A549 (cell line): ENCODE data around the gene CLSTN2. TPM values are rescaled to one million over a fixed set of nuclear protein-coding genes. Genes with fewer than 3 reads are reported as not detected.
A peak's percentile ranks its signal among the peaks of the same experiment; 100 is the strongest.

Experiments used
- ATAC-seq, 2 experiments: fragments of 200-7000 bp in 1 of 2; fragments of >200 bp in 1 of 2; cut with Nextera tagmentation in 1 of 2; cut with Tn5 transposase in 1 of 2; 3 replicates each; pipeline versions ENCODE4 v1.8.0 to v1.9.1; 2018 to 2020; ENCODE audit warnings: mild to moderate bottlenecking in 1 of 2, moderate library complexity in 1 of 2
- CTCF ChIA-PET: fragments of 300-600 bp; sonication (Branson Sonifier 250); formaldehyde crosslinking; extraction: SDS; loops from one replicate; lab custom pipeline; 2021; ENCODE audit warnings: antibody characterized with exemption, inconsistent platforms; lab: Yijun Ruan, JAX
- POLR2A ChIA-PET: fragments of 350-600 bp; formaldehyde crosslinking; extraction: SDS; loops from one replicate; lab custom pipeline; 2021; ENCODE audit warnings: antibody characterized with exemption, inconsistent platforms; lab: Yijun Ruan, JAX
- DNase-seq, 2 experiments: peaks; one replicate each; pipeline versions ENCODE4 v3.0.0 to v3.0.0-alpha.2; 2011 to 2016; ENCODE audit warnings: low read depth in 1 of 2, low spot score in 1 of 2
- FAIRE-seq: peaks from 2 replicates; lab custom pipeline; 2011; peaks lifted over from hg19 to GRCh38; lab: Jason Lieb, UNC
- H3K27ac ChIP-seq, 2 experiments: fragments of >200 bp; sonication (Bioruptor Twin); formaldehyde crosslinking; 3 replicates each; pipeline ENCODE4 v1.5.1; 2016 to 2017
- H3K4me1 ChIP-seq: fragments of >200 bp; sonication (Bioruptor Twin); formaldehyde crosslinking; 3 replicates; pipeline ENCODE4 v1.6.1; 2016
- H3K4me2 ChIP-seq: fragments of >200 bp; sonication (Bioruptor Twin); formaldehyde crosslinking; 3 replicates; pipeline ENCODE4 v1.6.1; 2016
- H3K4me3 ChIP-seq: fragments of >200 bp; sonication (Bioruptor Twin); formaldehyde crosslinking; 3 replicates; pipeline ENCODE4 v1.5.1; 2016
- H3K9me3 ChIP-seq: fragments of >200 bp; sonication (Bioruptor Twin); formaldehyde crosslinking; 3 replicates; pipeline ENCODE4 v1.6.1; 2016
- CBX8 ChIP-seq: fragments of 200-600 bp; sonication (generic); IDR thresholded peaks from 2 replicates; pipeline ENCODE4 v1.6.1; 2016
- CEBPB ChIP-seq, 2 experiments: fragments of >200 bp in 1 of 2; sonication (Bioruptor Twin) in 1 of 2; formaldehyde crosslinking in 1 of 2; IDR thresholded peaks; 2 replicates each; pipeline ENCODE4 v1.6.1; 2012 to 2016
- EHF ChIP-seq: fragments of 250-450 bp; sonication (Bioruptor Pico); IDR thresholded peaks from 2 replicates; pipeline ENCODE4 v1.5.0; 2020; ENCODE audit warnings: mild to moderate bottlenecking
- ESRRA ChIP-seq: fragments of 150-350 bp; IDR thresholded peaks from 2 replicates; pipeline ENCODE4 v1.6.1; 2014; ENCODE audit warnings: mild to moderate bottlenecking, low read length, borderline replicate concordance
- FOSB ChIP-seq: fragments of 250-450 bp; sonication (Bioruptor Pico); IDR thresholded peaks from 2 replicates; pipeline ENCODE4 v1.5.0; 2020; ENCODE audit warnings: mild to moderate bottlenecking, moderate library complexity
- HOXB5 ChIP-seq: fragments of 250-450 bp; sonication (Bioruptor Pico); IDR thresholded peaks from 2 replicates; pipeline ENCODE4 v1.5.0; 2020; ENCODE audit warnings: mild to moderate bottlenecking, moderate library complexity
- KDM1A ChIP-seq: fragments of 200-600 bp; sonication (generic); IDR thresholded peaks from 2 replicates; pipeline ENCODE4 v1.6.1; 2016; ENCODE audit warnings: low read depth, mild to moderate bottlenecking
- MAZ ChIP-seq: fragments of 150-350 bp; IDR thresholded peaks from 2 replicates; pipeline ENCODE4 v1.6.1; 2014; ENCODE audit warnings: antibody characterized with exemption, low read depth, low read length, borderline replicate concordance
- PHF8 ChIP-seq: fragments of 200-600 bp; sonication (generic); IDR thresholded peaks from 2 replicates; pipeline ENCODE4 v1.6.1; 2016; ENCODE audit warnings: low read depth, mild to moderate bottlenecking, antibody characterized with exemption, moderate library complexity, borderline replicate concordance
- POLR2A ChIP-seq: IDR thresholded peaks from 2 replicates; pipeline ENCODE4 v1.6.1; 2012; ENCODE audit warnings: mild to moderate bottlenecking, low read length
- RARB ChIP-seq: fragments of 250-450 bp; sonication (Bioruptor Pico); IDR thresholded peaks from 2 replicates; pipeline ENCODE4 v1.8.0; 2021; ENCODE audit warnings: mild to moderate bottlenecking, moderate library complexity
- RFX5 ChIP-seq: fragments of 450-650 bp; IDR thresholded peaks from 2 replicates; pipeline ENCODE4 v1.7.1; 2014; ENCODE audit warnings: antibody characterized with exemption, mild to moderate bottlenecking, moderate library complexity
- TP53 ChIP-seq: fragments of 250-450 bp; sonication (Bioruptor Pico); IDR thresholded peaks from 2 replicates; pipeline ENCODE4 v1.5.0; 2021; ENCODE audit warnings: mild to moderate bottlenecking, moderate library complexity
- WGBS: methylation state at CpG from one replicate; pipeline ENCODE4 v1.1.6; 2017; ENCODE audit errors: missing lambda C conversion rate; 5-methylcytosine and 5-hydroxymethylcytosine counted together
- polyA plus RNA-seq, 4 experiments: library from polyadenylated mRNA; depleted of rRNA in 3 of 4; stranded (reverse); fragments of >200 nt; fragmentation: RNase III in 1 of 4; extraction: RNeasy Plus Mini Kit Qiagen cat#74134 plus additional on column Dnase treatment in 1 of 4; gene quantifications; 2 replicates in 3 of 4; 3 replicates in 1 of 4; pipeline ENCODE4 v1.2.3, GENCODE V29; 2011 to 2017
- TF ChIP-seq, protein P1 (sequence below): IDR thresholded peaks from 2 replicates; pipeline ENCODE4 v1.6.1; 2012
- TF ChIP-seq, protein P2 (sequence below): IDR thresholded peaks from 2 replicates; pipeline ENCODE4 v1.6.1; 2012
- TF ChIP-seq, protein P3 (sequence below): fragments of 150-350 bp; IDR thresholded peaks from 2 replicates; pipeline ENCODE4 v1.6.1; 2014; ENCODE audit warnings: low read depth, mild to moderate bottlenecking, low read length
- TF ChIP-seq, protein P4 (sequence below): fragments of 450-650 bp; IDR thresholded peaks from 2 replicates; pipeline ENCODE4 v1.6.1; 2014; ENCODE audit warnings: antibody characterized with exemption
- TF ChIP-seq, protein P5 (sequence below): fragments of 200-600 bp; sonication (generic); IDR thresholded peaks from 2 replicates; pipeline ENCODE4 v1.6.1; 2016; ENCODE audit warnings: antibody characterized with exemption, mild to moderate bottlenecking, moderate library complexity

The CLSTN2 gene
- polyA plus RNA-seq, 2 of the 4 experiments (the other 2 are of a cell fraction): 0.03 to 0.04 TPM

DNA sequence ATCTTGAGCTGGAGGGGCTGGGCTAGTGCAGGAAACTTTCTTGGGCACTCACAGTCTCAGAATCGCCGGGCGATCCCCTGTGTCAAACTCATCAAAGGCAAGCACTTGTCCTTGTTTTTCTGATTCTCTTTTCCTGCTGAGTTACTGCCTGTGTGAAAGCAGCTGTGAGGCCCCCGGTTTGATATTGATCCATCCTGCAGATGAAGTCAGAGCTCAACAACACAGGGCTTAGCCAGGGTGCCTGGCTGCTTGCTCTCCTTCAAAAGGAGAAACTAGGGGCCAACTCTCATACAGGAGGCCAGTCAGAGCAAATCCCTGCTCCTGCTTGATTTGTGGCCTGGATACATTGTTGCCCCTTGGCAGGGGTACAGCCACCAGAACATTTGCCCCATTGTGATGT is 22.9 kb downstream of the CLSTN2 start:
- Histone ChIP-seq H3K4me2 (no peak overlapping the region), H3K9me3 (no peaks in the 10 kb centered on the region), H3K4me3 (no peak overlapping the region), H3K4me1 (no peaks in the 10 kb centered on the region), H3K27ac (no peak overlapping the region)
- TF ChIP-seq, protein P1, sequence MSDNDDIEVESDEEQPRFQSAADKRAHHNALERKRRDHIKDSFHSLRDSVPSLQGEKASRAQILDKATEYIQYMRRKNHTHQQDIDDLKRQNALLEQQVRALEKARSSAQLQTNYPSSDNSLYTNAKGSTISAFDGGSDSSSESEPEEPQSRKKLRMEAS: no peak
- no peak for TF ChIP-seq KDM1A
- no peak for TF ChIP-seq HOXB5
- TF ChIP-seq, protein P2, sequence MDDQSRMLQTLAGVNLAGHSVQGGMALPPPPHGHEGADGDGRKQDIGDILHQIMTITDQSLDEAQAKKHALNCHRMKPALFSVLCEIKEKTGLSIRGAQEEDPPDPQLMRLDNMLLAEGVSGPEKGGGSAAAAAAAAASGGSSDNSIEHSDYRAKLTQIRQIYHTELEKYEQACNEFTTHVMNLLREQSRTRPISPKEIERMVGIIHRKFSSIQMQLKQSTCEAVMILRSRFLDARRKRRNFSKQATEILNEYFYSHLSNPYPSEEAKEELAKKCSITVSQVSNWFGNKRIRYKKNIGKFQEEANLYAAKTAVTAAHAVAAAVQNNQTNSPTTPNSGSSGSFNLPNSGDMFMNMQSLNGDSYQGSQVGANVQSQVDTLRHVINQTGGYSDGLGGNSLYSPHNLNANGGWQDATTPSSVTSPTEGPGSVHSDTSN: no peak
- no peak for TF ChIP-seq FOSB (CRISPR knock-in tag)
- TF ChIP-seq RFX5: no peak
- TF ChIP-seq CEBPB (IDR thresholded peaks at IDR 0.05): no peak
- POLR2A ChIA-PET: no interaction called here
- ATAC-seq: no peak
- no peak for FAIRE-seq
- no peak for DNase-seq
- 0% methylated on average over 4 of the region's 4 CpGs for WGBS
- CTCF ChIA-PET: interaction anchor here (1.2 kb wide), 1 partner anchor 25 kb away, joined by 3 read pairs; no protein-coding TSS in a partner anchor

DNA sequence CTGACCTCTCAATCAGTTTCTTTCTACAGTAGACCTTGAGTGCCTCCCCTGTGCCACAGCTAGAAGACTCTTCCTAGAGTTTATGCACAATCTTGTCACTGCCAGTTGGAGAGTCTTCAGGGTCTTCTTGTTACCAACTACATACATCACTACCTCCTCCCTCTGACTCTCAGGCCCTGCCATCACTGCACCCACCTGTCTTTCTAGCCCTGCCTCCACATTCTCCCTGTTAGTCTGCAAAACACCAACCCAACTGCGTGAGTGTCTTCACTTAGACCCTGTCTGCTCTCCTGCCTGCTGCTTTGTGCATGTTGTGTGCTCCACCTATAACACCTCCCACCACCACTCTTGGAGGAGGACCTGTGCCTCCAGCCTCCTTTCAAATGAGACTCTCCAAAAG is 34.4 kb downstream of the CLSTN2 start:
- DNase-seq (no peak), ATAC-seq (no peak)
- no peaks in the 10 kb centered on the region for H3K9me3 ChIP-seq
- ChIA-PET POLR2A (no interaction called here), CTCF (no interaction called here)
- no peaks in the 10 kb centered on the region for H3K4me1 ChIP-seq
- no peak overlapping the region for H3K4me3 ChIP-seq
- H3K27ac ChIP-seq: no peak overlapping the region
- TF ChIP-seq KDM1A (no peak), EHF (CRISPR knock-in tag) (no peak), ESRRA (no peak)
- TF ChIP-seq, protein P3, sequence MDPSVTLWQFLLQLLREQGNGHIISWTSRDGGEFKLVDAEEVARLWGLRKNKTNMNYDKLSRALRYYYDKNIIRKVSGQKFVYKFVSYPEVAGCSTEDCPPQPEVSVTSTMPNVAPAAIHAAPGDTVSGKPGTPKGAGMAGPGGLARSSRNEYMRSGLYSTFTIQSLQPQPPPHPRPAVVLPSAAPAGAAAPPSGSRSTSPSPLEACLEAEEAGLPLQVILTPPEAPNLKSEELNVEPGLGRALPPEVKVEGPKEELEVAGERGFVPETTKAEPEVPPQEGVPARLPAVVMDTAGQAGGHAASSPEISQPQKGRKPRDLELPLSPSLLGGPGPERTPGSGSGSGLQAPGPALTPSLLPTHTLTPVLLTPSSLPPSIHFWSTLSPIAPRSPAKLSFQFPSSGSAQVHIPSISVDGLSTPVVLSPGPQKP: no peak
- TF ChIP-seq, protein P4, sequence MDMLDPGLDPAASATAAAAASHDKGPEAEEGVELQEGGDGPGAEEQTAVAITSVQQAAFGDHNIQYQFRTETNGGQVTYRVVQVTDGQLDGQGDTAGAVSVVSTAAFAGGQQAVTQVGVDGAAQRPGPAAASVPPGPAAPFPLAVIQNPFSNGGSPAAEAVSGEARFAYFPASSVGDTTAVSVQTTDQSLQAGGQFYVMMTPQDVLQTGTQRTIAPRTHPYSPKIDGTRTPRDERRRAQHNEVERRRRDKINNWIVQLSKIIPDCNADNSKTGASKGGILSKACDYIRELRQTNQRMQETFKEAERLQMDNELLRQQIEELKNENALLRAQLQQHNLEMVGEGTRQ: no peak
- TF ChIP-seq, protein P2: no peak
- TF ChIP-seq, all 56 proteins: peak for 0
- H3K4me2 ChIP-seq: no peak overlapping the region
- FAIRE-seq: no peak
- 0% methylated on average over 1 of the region's 1 CpG for WGBS

DNA sequence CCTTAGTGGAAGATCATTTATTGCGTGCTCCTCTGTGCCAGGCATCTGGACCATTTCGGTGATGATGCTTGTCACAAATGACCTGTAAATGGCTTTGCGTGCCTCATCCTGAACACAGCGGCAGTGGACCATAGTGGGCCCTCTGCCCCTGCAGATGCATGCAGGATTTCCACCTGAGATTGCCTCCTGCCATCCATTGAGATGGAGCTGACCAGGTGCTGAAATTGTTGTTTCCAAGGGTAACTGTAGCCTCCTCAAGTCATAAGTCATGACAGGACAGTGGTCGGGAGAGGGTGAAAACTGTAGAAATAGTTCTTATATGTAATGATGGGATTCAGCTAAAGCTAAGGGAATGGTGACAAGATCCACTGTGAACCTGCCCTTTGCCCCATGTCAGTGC is 35.5 kb downstream of the CLSTN2 start:
- no peak for DNase-seq
- no peak overlapping the region for H3K4me2 ChIP-seq
- no peak overlapping the region for H3K4me3 ChIP-seq
- no peak for ATAC-seq
- H3K27ac ChIP-seq: no peak overlapping the region
- CTCF ChIA-PET: no interaction called here
- H3K9me3 ChIP-seq: no peaks in the 10 kb centered on the region
- 29% methylated on average over 5 of the region's 5 CpGs for WGBS
- no peak for TF ChIP-seq PHF8
- TF ChIP-seq POLR2A: no peak
- no peak for TF ChIP-seq TP53 (CRISPR knock-in tag)
- TF ChIP-seq MAZ: no peak
- TF ChIP-seq CBX8: no peak
- TF ChIP-seq, protein P5, sequence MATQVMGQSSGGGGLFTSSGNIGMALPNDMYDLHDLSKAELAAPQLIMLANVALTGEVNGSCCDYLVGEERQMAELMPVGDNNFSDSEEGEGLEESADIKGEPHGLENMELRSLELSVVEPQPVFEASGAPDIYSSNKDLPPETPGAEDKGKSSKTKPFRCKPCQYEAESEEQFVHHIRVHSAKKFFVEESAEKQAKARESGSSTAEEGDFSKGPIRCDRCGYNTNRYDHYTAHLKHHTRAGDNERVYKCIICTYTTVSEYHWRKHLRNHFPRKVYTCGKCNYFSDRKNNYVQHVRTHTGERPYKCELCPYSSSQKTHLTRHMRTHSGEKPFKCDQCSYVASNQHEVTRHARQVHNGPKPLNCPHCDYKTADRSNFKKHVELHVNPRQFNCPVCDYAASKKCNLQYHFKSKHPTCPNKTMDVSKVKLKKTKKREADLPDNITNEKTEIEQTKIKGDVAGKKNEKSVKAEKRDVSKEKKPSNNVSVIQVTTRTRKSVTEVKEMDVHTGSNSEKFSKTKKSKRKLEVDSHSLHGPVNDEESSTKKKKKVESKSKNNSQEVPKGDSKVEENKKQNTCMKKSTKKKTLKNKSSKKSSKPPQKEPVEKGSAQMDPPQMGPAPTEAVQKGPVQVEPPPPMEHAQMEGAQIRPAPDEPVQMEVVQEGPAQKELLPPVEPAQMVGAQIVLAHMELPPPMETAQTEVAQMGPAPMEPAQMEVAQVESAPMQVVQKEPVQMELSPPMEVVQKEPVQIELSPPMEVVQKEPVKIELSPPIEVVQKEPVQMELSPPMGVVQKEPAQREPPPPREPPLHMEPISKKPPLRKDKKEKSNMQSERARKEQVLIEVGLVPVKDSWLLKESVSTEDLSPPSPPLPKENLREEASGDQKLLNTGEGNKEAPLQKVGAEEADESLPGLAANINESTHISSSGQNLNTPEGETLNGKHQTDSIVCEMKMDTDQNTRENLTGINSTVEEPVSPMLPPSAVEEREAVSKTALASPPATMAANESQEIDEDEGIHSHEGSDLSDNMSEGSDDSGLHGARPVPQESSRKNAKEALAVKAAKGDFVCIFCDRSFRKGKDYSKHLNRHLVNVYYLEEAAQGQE: peak; percentile 15; the same call in 1 of the 2 replicates
- TF ChIP-seq FOSB (CRISPR knock-in tag): no peak
- no peak for TF ChIP-seq RARB (CRISPR knock-in tag)
- no peaks in the 10 kb centered on the region for H3K4me1 ChIP-seq
- no peak for FAIRE-seq
- POLR2A ChIA-PET: no interaction called here
